ENCODE measurements around the gene NUDT4B.
"Not testable (repeated sequence)": the region's sequence is repeated elsewhere in the genome, so short reads cannot be mapped to it uniquely, and the experiment has no call there.

DNA sequence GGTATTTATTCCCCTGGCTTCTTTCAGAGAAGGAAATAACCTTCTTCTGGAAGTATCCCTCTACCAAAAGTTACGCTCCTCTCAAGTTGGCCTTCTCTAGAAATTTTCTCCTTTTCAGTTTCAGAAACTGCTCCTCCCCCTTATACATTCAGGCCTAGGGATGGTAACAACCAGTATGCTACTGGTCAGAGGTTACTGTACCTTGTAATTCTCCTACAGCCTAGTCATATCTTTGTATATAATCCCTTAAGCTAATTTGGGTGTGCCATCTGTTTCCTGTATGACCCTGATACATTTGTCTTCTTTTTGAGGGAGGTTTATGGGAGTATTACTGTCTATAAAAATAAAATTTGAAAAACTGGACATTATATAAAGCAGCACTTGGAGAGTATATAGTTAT is 29.1 kb downstream of the NUDT4B start:
- TF ChIP-seq ZNF274 (IDR thresholded peaks at IDR 0.05; ENCODE audit: low read length); ZNF274 (tag by site-specific recombination; IDR thresholded peaks at IDR 0.05; ENCODE audit: borderline replicate concordance); KLF7 (tag by site-specific recombination; IDR thresholded peaks at IDR 0.05; ENCODE audit: borderline replicate concordance); YY1 (tag by site-specific recombination; IDR thresholded peaks at IDR 0.05); SP2 (tag by site-specific recombination; IDR thresholded peaks at IDR 0.05); KLF1 (tag by site-specific recombination; IDR thresholded peaks at IDR 0.05); ZBTB8A (tag by site-specific recombination; IDR thresholded peaks at IDR 0.05); ZNF175 (tag by site-specific recombination; IDR thresholded peaks at IDR 0.05): not testable (repeated sequence)
- TF ChIP-seq, protein P1, sequence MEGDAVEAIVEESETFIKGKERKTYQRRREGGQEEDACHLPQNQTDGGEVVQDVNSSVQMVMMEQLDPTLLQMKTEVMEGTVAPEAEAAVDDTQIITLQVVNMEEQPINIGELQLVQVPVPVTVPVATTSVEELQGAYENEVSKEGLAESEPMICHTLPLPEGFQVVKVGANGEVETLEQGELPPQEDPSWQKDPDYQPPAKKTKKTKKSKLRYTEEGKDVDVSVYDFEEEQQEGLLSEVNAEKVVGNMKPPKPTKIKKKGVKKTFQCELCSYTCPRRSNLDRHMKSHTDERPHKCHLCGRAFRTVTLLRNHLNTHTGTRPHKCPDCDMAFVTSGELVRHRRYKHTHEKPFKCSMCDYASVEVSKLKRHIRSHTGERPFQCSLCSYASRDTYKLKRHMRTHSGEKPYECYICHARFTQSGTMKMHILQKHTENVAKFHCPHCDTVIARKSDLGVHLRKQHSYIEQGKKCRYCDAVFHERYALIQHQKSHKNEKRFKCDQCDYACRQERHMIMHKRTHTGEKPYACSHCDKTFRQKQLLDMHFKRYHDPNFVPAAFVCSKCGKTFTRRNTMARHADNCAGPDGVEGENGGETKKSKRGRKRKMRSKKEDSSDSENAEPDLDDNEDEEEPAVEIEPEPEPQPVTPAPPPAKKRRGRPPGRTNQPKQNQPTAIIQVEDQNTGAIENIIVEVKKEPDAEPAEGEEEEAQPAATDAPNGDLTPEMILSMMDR (tag by site-specific recombination; IDR thresholded peaks at IDR 0.05): not testable (repeated sequence)
- TF ChIP-seq, protein P2, sequence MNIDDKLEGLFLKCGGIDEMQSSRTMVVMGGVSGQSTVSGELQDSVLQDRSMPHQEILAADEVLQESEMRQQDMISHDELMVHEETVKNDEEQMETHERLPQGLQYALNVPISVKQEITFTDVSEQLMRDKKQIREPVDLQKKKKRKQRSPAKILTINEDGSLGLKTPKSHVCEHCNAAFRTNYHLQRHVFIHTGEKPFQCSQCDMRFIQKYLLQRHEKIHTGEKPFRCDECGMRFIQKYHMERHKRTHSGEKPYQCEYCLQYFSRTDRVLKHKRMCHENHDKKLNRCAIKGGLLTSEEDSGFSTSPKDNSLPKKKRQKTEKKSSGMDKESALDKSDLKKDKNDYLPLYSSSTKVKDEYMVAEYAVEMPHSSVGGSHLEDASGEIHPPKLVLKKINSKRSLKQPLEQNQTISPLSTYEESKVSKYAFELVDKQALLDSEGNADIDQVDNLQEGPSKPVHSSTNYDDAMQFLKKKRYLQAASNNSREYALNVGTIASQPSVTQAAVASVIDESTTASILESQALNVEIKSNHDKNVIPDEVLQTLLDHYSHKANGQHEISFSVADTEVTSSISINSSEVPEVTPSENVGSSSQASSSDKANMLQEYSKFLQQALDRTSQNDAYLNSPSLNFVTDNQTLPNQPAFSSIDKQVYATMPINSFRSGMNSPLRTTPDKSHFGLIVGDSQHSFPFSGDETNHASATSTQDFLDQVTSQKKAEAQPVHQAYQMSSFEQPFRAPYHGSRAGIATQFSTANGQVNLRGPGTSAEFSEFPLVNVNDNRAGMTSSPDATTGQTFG (tag by site-specific recombination; IDR thresholded peaks at IDR 0.05; ENCODE audit: borderline replicate concordance): not testable (repeated sequence)
- TF ChIP-seq, protein P3, sequence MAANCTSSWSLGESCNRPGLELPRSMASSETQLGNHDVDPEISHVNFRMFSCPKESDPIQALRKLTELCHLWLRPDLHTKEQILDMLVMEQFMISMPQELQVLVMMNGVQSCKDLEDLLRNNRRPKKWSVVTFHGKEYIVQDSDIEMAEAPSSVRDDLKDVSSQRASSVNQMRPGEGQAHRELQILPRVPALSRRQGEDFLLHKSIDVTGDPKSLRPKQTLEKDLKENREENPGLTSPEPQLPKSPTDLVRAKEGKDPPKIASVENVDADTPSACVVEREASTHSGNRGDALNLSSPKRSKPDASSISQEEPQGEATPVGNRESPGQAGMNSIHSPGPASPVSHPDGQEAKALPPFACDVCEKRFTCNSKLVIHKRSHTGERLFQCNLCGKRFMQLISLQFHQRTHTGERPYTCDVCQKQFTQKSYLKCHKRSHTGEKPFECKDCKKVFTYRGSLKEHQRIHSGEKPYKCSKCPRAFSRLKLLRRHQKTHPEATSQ (tag by site-specific recombination; IDR thresholded peaks at IDR 0.05): not testable (repeated sequence)
- TF ChIP-seq, protein P4, sequence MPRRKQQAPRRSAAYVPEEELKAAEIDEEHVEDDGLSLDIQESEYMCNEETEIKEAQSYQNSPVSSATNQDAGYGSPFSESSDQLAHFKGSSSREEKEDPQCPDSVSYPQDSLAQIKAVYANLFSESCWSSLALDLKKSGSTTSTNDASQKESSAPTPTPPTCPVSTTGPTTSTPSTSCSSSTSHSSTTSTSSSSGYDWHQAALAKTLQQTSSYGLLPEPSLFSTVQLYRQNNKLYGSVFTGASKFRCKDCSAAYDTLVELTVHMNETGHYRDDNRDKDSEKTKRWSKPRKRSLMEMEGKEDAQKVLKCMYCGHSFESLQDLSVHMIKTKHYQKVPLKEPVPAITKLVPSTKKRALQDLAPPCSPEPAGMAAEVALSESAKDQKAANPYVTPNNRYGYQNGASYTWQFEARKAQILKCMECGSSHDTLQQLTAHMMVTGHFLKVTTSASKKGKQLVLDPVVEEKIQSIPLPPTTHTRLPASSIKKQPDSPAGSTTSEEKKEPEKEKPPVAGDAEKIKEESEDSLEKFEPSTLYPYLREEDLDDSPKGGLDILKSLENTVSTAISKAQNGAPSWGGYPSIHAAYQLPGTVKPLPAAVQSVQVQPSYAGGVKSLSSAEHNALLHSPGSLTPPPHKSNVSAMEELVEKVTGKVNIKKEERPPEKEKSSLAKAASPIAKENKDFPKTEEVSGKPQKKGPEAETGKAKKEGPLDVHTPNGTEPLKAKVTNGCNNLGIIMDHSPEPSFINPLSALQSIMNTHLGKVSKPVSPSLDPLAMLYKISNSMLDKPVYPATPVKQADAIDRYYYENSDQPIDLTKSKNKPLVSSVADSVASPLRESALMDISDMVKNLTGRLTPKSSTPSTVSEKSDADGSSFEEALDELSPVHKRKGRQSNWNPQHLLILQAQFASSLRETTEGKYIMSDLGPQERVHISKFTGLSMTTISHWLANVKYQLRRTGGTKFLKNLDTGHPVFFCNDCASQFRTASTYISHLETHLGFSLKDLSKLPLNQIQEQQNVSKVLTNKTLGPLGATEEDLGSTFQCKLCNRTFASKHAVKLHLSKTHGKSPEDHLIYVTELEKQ (tag by site-specific recombination; IDR thresholded peaks at IDR 0.05; ENCODE audit: borderline replicate concordance): not testable (repeated sequence)
- TF ChIP-seq, protein P5, sequence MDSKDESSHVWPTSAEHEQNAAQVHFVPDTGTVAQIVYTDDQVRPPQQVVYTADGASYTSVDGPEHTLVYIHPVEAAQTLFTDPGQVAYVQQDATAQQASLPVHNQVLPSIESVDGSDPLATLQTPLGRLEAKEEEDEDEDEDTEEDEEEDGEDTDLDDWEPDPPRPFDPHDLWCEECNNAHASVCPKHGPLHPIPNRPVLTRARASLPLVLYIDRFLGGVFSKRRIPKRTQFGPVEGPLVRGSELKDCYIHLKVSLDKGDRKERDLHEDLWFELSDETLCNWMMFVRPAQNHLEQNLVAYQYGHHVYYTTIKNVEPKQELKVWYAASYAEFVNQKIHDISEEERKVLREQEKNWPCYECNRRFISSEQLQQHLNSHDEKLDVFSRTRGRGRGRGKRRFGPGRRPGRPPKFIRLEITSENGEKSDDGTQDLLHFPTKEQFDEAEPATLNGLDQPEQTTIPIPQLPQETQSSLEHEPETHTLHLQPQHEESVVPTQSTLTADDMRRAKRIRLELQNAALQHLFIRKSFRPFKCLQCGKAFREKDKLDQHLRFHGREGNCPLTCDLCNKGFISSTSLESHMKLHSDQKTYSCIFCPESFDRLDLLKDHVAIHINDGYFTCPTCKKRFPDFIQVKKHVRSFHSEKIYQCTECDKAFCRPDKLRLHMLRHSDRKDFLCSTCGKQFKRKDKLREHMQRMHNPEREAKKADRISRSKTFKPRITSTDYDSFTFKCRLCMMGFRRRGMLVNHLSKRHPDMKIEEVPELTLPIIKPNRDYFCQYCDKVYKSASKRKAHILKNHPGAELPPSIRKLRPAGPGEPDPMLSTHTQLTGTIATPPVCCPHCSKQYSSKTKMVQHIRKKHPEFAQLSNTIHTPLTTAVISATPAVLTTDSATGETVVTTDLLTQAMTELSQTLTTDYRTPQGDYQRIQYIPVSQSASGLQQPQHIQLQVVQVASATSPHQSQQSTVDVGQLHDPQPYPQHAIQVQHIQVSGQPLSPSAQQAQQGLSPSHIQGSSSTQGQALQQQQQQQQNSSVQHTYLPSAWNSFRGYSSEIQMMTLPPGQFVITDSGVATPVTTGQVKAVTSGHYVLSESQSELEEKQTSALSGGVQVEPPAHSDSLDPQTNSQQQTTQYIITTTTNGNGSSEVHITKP (tag by site-specific recombination; IDR thresholded peaks at IDR 0.05): not testable (repeated sequence)

Measured in HEK293 (cell line).